Ishikawa (cell line): Measurements from ENCODE around the gene FIBCD1.

ENCODE experiments used
- CEBPB ChIP-seq: IDR thresholded peaks from 2 replicates; pipeline ENCODE4 v1.6.1; 2012
- CREB1 ChIP-seq: IDR thresholded peaks from 2 replicates; pipeline ENCODE4 v1.6.1; 2012; ENCODE audit warnings: low read depth
- EGR1 ChIP-seq: IDR thresholded peaks from 2 replicates; pipeline ENCODE4 v1.6.1; 2012
- EP300 ChIP-seq: IDR thresholded peaks from 2 replicates; pipeline ENCODE4 v1.6.1; 2012; ENCODE audit warnings: borderline replicate concordance
- MAX ChIP-seq: IDR thresholded peaks from 2 replicates; pipeline ENCODE4 v1.6.1; 2012
- NFIC ChIP-seq: IDR thresholded peaks from 2 replicates; pipeline ENCODE4 v1.6.1; 2012
- REST ChIP-seq: IDR thresholded peaks from 2 replicates; pipeline ENCODE4 v1.6.1; 2012; ENCODE audit warnings: low read depth, mild to moderate bottlenecking
- TAF1 ChIP-seq: IDR thresholded peaks from 2 replicates; pipeline ENCODE4 v1.6.1; 2012; ENCODE audit warnings: low read depth, mild to moderate bottlenecking
- TCF12 ChIP-seq: IDR thresholded peaks from 2 replicates; pipeline ENCODE4 v1.6.1; 2012; ENCODE audit warnings: low read depth
- TEAD4 ChIP-seq: IDR thresholded peaks from 2 replicates; pipeline ENCODE4 v1.6.1; 2012
- YY1 ChIP-seq: IDR thresholded peaks from 2 replicates; pipeline ENCODE4 v1.6.1; 2012; ENCODE audit warnings: low read depth
- TF ChIP-seq, protein P1 (sequence below): IDR thresholded peaks from 2 replicates; pipeline ENCODE4 v1.6.1; 2012

DNA sequence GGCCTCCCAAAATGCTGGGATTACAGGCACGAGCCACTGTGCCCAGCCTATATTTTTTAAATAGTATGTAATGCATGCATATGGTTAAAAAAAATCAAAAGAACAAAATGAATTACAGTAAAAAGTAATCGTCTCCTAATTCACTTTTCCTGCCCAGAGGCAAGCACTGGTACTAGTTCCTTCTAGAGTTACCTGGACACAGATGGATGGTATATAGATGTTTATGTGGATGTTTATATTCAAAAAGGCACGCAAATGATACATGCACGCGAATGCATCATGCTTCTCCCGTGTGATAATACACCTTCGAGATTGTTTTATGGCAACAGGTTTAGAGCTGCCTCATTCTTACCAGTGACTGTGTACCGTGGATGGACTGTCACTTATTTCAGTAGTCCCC is 82.6 kb downstream of the FIBCD1 start:
- TF ChIP-seq REST (no peak), TCF12 (no peak), YY1 (no peak), EP300 (no peak), CEBPB (no peak), TEAD4 (no peak), NFIC (no peak), MAX (no peak), CREB1 (no peak), TAF1 (no peak), EGR1 (no peak)
- TF ChIP-seq, protein P1, sequence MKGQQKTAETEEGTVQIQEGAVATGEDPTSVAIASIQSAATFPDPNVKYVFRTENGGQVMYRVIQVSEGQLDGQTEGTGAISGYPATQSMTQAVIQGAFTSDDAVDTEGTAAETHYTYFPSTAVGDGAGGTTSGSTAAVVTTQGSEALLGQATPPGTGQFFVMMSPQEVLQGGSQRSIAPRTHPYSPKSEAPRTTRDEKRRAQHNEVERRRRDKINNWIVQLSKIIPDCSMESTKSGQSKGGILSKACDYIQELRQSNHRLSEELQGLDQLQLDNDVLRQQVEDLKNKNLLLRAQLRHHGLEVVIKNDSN = no peak
